ENCODE measurements around the gene NUDT16L1. TPM values are rescaled to one million over a fixed set of nuclear protein-coding genes. Genes with fewer than 3 reads are reported as not detected.

Gene NUDT16L1
- total RNA-seq, 1 donor from 2014 or later, result 27.3 TPM

- DNase-seq (no peak), ATAC-seq (no peak)
- TF ChIP-seq, protein P1, sequence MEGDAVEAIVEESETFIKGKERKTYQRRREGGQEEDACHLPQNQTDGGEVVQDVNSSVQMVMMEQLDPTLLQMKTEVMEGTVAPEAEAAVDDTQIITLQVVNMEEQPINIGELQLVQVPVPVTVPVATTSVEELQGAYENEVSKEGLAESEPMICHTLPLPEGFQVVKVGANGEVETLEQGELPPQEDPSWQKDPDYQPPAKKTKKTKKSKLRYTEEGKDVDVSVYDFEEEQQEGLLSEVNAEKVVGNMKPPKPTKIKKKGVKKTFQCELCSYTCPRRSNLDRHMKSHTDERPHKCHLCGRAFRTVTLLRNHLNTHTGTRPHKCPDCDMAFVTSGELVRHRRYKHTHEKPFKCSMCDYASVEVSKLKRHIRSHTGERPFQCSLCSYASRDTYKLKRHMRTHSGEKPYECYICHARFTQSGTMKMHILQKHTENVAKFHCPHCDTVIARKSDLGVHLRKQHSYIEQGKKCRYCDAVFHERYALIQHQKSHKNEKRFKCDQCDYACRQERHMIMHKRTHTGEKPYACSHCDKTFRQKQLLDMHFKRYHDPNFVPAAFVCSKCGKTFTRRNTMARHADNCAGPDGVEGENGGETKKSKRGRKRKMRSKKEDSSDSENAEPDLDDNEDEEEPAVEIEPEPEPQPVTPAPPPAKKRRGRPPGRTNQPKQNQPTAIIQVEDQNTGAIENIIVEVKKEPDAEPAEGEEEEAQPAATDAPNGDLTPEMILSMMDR (IDR thresholded peaks at IDR 0.05), result no peak
- peaks cover 40% of the 10 kb centered on the region for H3K4me1 ChIP-seq
- H3K36me3 ChIP-seq, result peaks cover 91% of the 10 kb centered on the region
- H3K9me3 ChIP-seq, result no peaks in the 10 kb centered on the region
- intact Hi-C loops (cut with DNase I), result no loop called here
- no peak overlapping the region for H3K27ac ChIP-seq
- no peak overlapping the region for H3K4me3 ChIP-seq
- H3K27me3 ChIP-seq (ENCODE audit: low read depth), result no peaks in the 10 kb centered on the region
Observed at GRCh38 chr16:4667203-4667963, 26.0 kb upstream of the NUDT16L1 start.

DNA sequence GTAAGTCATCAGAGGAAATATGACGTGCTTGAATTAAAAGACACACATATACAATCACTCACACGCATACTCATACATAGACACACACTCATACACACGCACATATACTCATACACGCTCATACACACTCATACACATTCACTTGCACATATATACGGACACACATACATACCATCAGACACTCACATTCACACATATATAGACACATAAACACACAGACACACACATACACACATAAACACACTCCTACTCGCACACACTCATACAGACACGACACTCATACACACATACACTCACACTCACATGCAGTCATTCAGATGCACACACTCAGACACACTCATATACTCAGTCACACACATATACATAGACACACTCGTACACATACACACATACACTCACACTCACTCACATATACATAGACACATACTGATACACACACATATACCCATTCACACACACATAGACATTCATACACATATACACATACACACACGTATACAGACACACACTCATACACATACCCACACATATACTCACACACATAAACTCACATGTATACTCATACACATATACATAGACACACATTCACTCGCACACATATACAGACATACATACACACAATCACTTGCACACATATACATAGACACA lies 24.9 kb upstream of the NUDT16L1 start:
- no peak overlapping the region for H3K4me3 ChIP-seq
- TF ChIP-seq, protein P1 (IDR thresholded peaks at IDR 0.05), result no peak
- no peak for ATAC-seq
- peaks cover 96% of the 10 kb centered on the region for H3K36me3 ChIP-seq
- peaks cover 36% of the 10 kb centered on the region for H3K4me1 ChIP-seq
- no peaks in the 10 kb centered on the region for H3K9me3 ChIP-seq
- no peak for DNase-seq
- intact Hi-C loops (cut with DNase I), result no loop called here
- H3K27me3 ChIP-seq (ENCODE audit: low read depth), result no peaks in the 10 kb centered on the region
- H3K27ac ChIP-seq, result no peak overlapping the region

DNA sequence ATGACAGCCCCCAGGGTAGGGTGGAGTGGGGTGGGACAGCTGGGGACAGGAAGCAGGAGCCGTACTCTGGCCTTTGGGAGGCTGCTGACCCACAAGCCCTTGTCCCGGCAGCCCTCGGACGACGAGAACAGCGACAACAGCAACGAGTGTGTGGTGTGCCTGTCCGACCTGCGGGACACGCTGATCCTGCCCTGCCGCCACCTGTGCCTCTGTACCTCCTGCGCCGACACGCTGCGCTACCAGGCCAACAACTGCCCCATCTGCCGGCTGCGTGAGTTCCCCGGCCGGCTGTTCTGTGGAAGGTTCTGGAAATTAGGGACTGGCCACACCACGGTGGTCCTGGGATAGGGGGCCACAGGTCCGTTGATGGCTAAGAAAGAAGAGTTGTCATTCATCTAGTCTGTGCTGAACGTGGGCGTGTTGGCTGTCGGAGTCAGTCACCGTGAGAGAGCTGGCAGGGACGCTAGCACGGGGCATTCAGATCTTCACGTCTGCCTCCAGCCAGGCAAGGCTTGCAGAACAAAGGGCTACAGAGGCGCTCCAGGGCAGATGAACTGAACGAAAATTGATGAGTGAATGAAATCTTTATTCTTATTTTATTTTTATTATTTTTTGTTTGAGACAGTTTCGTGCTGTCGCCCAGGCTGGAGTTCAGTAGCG lies 19.8 kb upstream of the NUDT16L1 start:
- peaks cover 20% of the 10 kb centered on the region for H3K4me1 ChIP-seq
- intact Hi-C loops (cut with DNase I), result no loop called here
- H3K9me3 ChIP-seq, result no peaks in the 10 kb centered on the region
- H3K36me3 ChIP-seq, result peaks cover 87% of the 10 kb centered on the region
- ATAC-seq, result no peak
- H3K27ac ChIP-seq, result no peak overlapping the region
- TF ChIP-seq, protein P1 (IDR thresholded peaks at IDR 0.05), result no peak
- DNase-seq, result no peak
- H3K27me3 ChIP-seq (ENCODE audit: low read depth), result no peaks in the 10 kb centered on the region
- no peak overlapping the region for H3K4me3 ChIP-seq

GRCh38 chr16:4674926-4675530 lies 18.3 kb upstream of the NUDT16L1 start:
- TF ChIP-seq, protein P1 (IDR thresholded peaks at IDR 0.05), result no peak
- Histone ChIP-seq H3K4me3 (no peak overlapping the region), H3K9me3 (no peaks in the 10 kb centered on the region), H3K36me3 (peaks cover 79% of the 10 kb centered on the region), H3K27ac (no peak overlapping the region), H3K4me1 (peaks cover 30% of the 10 kb centered on the region), H3K27me3 (ENCODE audit: low read depth) (no peaks in the 10 kb centered on the region)
- DNase-seq (no peak), ATAC-seq (no peak)
- intact Hi-C loops (cut with DNase I), result no loop called here
